GM18907 (cell line): Measurements from ENCODE around the gene GJD3.
"Not testable (repeated sequence)": the region's sequence is repeated elsewhere in the genome, so short reads cannot be mapped to it uniquely, and the experiment has no call there.

Experiments used
- ATAC-seq: cut with Tn5 transposase; IDR thresholded peaks from one replicate; pipeline ENCODE4 v1.9.1; 2021; ENCODE audit warnings: mild to moderate bottlenecking, moderate library complexity; ENCODE audit not compliant: unreplicated experiment

Gene GJD3

GRCh38 chr17:40364121-40364861, at the start of gene GJD3:
TSS of gene GJD3 (minus strand) at chr17:40364737. CDS start at chr17:40363815, 922 bp downstream.
- ATAC-seq: no peak

GRCh38 chr17:40414312-40414711, 49.8 kb upstream of the GJD3 start:
- ATAC-seq: not testable (repeated sequence)

- ATAC-seq: no peak
Measured at GRCh38 chr17:40412880-40413279, 48.3 kb upstream of the GJD3 start.

- ATAC-seq: no peak
Measured at GRCh38 chr17:40411821-40412220, 47.3 kb upstream of the GJD3 start.

- no peak for ATAC-seq
Measured at GRCh38 chr17:40410082-40410481, 45.5 kb upstream of the GJD3 start.

DNA sequence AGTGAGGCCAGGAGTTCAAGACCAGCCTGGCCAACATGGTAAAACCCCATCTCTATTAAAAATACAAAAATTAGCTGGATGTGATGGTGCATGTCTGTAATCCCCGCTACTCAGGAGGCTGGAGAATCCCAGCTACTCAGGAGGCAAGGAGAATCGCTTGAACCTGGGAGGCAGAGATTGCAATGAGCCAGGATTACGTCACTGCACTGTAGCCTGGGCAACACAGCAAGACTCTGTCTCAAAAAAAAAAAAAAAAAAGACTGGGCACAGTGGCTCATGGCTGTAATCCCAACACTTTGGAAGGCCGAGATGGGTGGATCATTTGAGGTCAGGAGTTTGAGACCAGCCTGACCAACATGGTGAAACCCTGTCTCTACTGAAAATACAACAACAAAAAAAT, 45.0 kb upstream of the GJD3 start:
- not testable (repeated sequence) for ATAC-seq

GRCh38 chr17:40407460-40407859, 42.9 kb upstream of the GJD3 start:
- no peak for ATAC-seq

DNA sequence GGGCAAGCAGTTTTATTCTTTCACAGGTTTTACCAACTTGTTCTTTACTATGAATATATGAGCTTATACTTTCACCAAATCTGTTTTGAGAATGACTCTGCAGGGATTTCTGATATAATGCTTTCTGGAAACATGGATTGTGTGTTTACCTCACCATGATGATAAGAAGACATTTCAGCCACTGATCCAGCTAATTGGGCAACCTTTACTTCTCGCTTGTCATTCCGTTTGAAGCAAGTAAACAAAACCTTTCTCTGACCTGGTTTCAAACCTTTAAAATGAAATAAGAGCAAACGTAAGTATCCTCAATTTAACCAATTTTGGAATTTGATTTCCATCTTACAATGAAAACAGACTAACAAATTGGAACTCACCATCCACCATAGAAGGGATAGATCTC, 39.5 kb upstream of the GJD3 start:
- no peak for ATAC-seq

DNA sequence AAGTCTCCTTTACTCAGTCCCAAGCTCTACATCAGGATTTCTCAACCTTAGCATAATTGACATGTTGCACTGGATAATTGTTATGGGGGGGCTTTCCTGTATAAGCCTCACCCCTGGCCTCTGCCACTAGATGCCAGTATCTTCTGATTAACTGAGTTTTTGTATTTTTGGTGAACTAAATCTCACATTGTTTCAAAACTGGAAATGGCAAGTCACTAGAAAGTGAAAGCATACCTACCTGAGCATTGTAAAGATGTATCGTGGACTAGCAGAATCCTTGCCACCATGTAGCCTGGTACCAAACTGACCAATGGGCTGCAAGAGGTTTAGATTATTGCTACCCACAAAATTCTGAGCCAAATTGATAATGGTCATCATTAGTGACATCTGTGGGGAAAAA, 38.1 kb upstream of the GJD3 start:
- ATAC-seq: no peak

DNA sequence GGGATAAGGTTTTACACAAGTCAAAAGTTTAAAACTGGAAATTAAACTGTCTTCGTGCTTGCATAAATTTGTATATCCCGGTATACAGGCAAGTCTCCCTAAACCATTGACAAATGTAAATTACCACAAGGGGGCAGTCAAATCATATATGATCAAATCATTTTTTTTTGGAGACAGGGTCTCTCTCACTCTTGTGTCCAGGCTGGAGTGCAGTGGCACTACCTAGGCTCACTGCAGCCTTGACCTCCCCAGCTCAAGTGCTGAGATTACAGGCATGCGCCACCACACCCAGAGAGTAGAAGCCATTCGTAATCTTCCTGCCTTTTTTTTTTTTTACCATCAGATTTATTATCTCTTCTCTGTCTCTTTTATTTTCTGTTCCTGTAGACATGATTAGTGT, 34.6 kb upstream of the GJD3 start:
- ATAC-seq: no peak

DNA sequence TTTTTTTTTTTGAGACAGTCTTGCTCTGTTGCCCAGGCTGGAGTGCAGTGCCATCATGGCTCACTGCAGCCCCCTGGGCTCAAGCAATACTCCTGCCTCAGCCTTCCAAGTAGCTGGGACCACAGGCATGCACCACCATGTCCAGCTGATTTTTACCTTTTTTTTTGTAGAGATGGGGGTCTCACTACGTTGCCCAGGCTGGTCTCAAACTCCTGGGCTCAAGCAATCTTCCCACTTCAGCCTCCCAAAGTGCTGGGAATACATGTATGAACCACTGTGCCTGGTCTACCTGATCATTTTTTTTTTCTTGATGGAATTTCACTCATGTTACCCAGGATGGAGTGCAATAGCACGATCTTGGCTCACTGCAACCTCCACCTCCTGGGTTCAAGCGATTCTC, 22.0 kb upstream of the GJD3 start:
- not testable (repeated sequence) for ATAC-seq

DNA sequence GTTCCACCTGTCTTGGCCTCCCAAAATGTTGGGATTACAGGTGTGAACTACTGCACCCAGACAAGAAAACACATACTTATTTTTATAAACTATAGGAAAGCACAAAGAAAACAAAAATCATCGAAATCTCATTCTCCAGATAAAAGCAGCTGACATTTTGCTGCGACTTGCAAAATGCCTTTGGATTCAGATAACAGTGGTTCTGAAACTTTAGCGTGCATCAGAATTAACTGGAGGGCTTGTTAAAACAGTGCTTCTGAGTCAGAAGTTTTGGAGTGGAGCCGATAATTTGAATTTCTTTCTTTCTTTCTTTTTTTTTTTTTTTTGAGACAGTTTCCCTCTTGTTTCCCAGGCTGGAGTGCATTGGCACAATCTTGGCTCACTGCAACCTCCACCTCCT, 17.7 kb upstream of the GJD3 start:
- no peak for ATAC-seq

DNA sequence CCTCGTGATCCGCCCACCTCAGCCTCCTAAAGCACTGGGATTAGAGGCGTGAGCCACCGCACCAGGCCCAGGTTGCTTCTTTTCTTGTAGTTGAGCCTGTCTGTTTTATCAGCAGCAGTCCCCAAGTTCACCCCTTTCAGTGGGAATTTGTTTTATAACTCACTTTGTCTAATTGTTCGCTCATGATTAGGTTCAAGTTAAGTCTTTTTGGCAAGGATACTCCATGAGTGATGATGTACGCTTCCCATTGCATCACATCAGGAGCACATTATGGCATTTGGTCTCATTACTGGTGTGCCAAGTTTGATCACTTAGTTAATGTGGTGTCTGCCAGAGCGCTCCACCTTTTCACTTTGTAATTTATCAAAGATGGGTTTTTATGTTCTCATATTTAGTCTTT, 14.4 kb upstream of the GJD3 start:
- ATAC-seq: no peak

- ATAC-seq: no peak
Measured at GRCh38 chr17:40377832-40378231, 13.3 kb upstream of the GJD3 start.

GRCh38 chr17:40376541-40376940, 12.0 kb upstream of the GJD3 start:
- ATAC-seq: not testable (repeated sequence)

DNA sequence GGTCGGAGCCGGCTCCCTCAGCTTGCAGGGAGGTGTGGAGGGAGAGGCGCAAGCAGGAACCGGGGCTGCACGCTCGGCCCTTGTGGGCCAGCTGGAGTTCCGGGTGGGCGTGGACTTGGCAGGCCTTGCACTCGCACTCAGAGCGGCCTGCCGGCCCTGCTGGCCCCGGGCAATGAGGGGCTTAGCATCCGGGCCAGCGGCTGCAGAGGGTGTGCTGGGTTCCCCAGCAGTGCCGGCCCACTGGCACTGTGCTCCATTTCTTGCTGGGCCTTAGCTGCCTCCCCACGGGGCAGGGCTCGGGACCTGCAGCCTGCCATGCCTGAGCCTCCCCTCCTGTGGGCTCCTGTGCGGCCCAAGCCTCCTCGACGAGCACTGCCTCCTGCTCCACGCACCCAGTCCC, 11.2 kb upstream of the GJD3 start:
- ATAC-seq: not testable (repeated sequence)

DNA sequence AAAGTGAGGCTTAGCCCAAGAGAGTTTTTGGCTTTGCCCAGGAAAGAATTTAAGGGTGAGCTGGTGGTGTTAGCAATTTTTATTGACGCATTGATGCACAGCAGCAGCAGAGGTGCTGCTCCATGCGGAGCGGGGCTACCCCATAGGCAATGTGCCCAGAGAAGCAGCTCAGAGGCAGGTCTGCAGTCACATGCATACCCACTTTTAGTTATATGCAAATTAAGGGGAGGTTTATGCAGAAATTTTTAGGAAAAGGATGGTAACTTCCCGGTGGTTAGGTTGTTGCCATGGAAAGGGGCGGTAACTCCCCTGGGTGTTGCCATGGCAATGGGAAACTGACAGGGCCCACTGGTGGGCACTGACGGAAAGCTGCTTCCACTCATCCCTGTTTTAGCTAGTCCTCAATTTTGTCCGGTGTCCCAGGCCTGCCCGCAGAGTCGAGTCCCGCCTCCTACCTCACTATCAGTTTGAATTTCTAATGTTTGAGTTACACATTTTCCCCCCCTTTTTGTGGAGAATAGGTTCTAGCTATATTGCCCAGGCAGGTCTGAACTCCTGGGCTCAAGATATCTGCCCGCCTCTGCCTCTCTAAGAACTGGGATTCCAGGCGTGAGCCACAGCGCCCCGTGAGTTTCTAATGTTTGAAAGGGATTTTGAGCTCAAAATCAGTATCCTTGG, 10.4 kb upstream of the GJD3 start:
- no peak for ATAC-seq

GRCh38 chr17:40373999-40374398, 9.5 kb upstream of the GJD3 start:
- ATAC-seq: no peak

DNA sequence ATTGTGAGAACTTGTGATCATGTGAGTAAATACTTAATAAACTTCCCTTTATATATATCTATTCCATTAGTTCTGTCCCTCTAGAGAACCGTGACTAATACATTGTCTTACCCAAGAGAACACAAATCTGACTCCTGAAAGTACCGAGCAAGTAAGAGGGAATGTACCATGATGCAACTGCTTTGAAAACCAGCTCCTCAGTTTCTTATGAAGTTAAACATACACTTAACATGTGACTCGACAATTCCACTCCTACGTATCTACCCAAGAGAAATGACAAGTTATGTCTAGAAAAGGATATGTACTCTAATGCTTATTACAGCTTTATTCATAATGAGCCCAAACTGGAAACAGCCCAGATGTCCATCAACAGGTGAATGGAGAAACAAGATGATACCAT, 8.8 kb upstream of the GJD3 start:
- no peak for ATAC-seq

DNA sequence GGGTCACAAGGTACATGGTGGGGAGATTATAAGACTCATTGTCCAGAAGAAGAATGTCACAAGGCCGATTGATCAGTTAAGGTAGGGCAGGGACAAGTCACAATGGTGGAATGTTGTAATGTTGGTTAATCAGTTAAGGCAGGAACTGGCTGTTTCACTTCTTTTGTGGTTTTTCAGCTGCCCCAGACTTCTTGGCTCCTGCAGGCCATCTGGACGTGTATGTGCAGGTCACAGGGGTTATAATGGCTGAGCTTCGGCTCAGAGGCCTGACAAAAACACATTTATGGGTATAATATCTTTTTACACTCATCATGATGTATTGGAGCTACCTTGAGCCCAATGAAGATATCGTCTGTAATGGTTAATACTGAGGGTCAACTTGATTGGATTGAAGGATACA, 8.1 kb upstream of the GJD3 start:
- not testable (repeated sequence) for ATAC-seq

DNA sequence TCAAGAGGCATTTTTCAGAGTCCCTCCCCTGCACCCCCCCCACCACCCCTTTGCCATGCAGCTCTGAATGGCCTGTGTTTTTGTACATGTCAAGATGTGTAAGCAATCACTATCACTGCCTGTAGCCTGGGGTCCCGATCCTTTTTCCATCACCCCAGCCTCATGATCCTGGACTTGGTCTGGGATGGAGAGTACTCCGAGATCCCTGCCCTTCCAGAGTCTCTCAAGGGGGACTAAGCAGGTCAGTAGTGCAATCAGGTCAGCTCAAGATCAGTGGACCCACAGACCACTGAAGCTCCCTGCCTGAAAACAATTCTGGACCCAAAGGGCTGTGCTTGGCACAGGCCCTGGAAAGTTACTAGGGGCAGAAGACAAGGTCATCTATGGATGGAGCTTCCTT, 7.5 kb upstream of the GJD3 start:
- ATAC-seq: no peak

- ATAC-seq: no peak
Measured at GRCh38 chr17:40371261-40371929, 6.9 kb upstream of the GJD3 start.
